ENCODE data around the gene EEPD1.

EEPD1 gene

GRCh38 chr7:36299823-36300341 is 146.8 kb downstream of the EEPD1 start:
- no peak overlapping the region for H3K9ac ChIP-seq (ENCODE audit: low read length)
- no peaks in the 10 kb centered on the region for H3K36me3 ChIP-seq (ENCODE audit: control insufficient read depth, insufficient read depth, low read length)
- H3K27ac ChIP-seq (ENCODE audit: low read depth, low read length) = no peak overlapping the region

GRCh38 chr7:36300696-36301350 is 147.8 kb downstream of the EEPD1 start:
- H3K9ac ChIP-seq (ENCODE audit: low read length) = no peak overlapping the region
- H3K4me3 ChIP-seq (ENCODE audit: low read depth, low read length) = no peak overlapping the region
- no peak overlapping the region for H3K27ac ChIP-seq (ENCODE audit: low read depth, low read length)
- H3K9me3 ChIP-seq (ENCODE audit: control insufficient read depth, insufficient read depth, low read depth, low read length) = no peaks in the 10 kb centered on the region
- peaks cover 39% of the 10 kb centered on the region for H3K4me1 ChIP-seq (ENCODE audit: control insufficient read depth, insufficient read depth, low read length)
- H3K36me3 ChIP-seq (ENCODE audit: control insufficient read depth, insufficient read depth, low read length) = no peaks in the 10 kb centered on the region
- H3K27me3 ChIP-seq (ENCODE audit: control insufficient read depth, insufficient read depth, low read length) = no peaks in the 10 kb centered on the region

More at GRCh38 chr7:36299823-36300341, 146.8 kb downstream of the EEPD1 start:
- peaks cover 39% of the 10 kb centered on the region for H3K4me1 ChIP-seq (ENCODE audit: control insufficient read depth, insufficient read depth, low read length)
- H3K27me3 ChIP-seq (ENCODE audit: control insufficient read depth, insufficient read depth, low read length) = no peaks in the 10 kb centered on the region
- no peaks in the 10 kb centered on the region for H3K9me3 ChIP-seq (ENCODE audit: control insufficient read depth, insufficient read depth, low read depth, low read length)
- no peak overlapping the region for H3K4me3 ChIP-seq (ENCODE audit: low read depth, low read length)

GRCh38 chr7:36301914-36302771 is 149.1 kb downstream of the EEPD1 start:
- Histone ChIP-seq H3K4me1 (ENCODE audit: control insufficient read depth, insufficient read depth, low read length) (peaks cover 39% of the 10 kb centered on the region), H3K27me3 (ENCODE audit: control insufficient read depth, insufficient read depth, low read length) (no peaks in the 10 kb centered on the region), H3K9me3 (ENCODE audit: control insufficient read depth, insufficient read depth, low read depth, low read length) (no peaks in the 10 kb centered on the region), H3K9ac (ENCODE audit: low read length) (no peak overlapping the region), H3K4me3 (ENCODE audit: low read depth, low read length) (no peak overlapping the region), H3K36me3 (ENCODE audit: control insufficient read depth, insufficient read depth, low read length) (no peaks in the 10 kb centered on the region), H3K27ac (ENCODE audit: low read depth, low read length) (no peak overlapping the region; the same call in 1 of the 2 replicates)

- Histone ChIP-seq H3K4me1 (ENCODE audit: control insufficient read depth, insufficient read depth, low read length) (peaks cover 39% of the 10 kb centered on the region), H3K4me3 (ENCODE audit: low read depth, low read length) (no peak overlapping the region), H3K9ac (ENCODE audit: low read length) (no peak overlapping the region), H3K36me3 (ENCODE audit: control insufficient read depth, insufficient read depth, low read length) (no peaks in the 10 kb centered on the region), H3K27ac (ENCODE audit: low read depth, low read length) (no peak overlapping the region), H3K27me3 (ENCODE audit: control insufficient read depth, insufficient read depth, low read length) (no peaks in the 10 kb centered on the region), H3K9me3 (ENCODE audit: control insufficient read depth, insufficient read depth, low read depth, low read length) (no peaks in the 10 kb centered on the region)
These were observed 150.4 kb downstream of the EEPD1 start for GRCh38 chr7:36303202-36304098.

- Histone ChIP-seq H3K4me3 (ENCODE audit: low read depth, low read length) (no peak overlapping the region), H3K9me3 (ENCODE audit: control insufficient read depth, insufficient read depth, low read depth, low read length) (no peaks in the 10 kb centered on the region), H3K27ac (ENCODE audit: low read depth, low read length) (no peak overlapping the region), H3K36me3 (ENCODE audit: control insufficient read depth, insufficient read depth, low read length) (no peaks in the 10 kb centered on the region), H3K9ac (ENCODE audit: low read length) (no peak overlapping the region), H3K4me1 (ENCODE audit: control insufficient read depth, insufficient read depth, low read length) (peaks cover 39% of the 10 kb centered on the region), H3K27me3 (ENCODE audit: control insufficient read depth, insufficient read depth, low read length) (no peaks in the 10 kb centered on the region)
These were observed 151.0 kb downstream of the EEPD1 start for GRCh38 chr7:36304099-36304425.

DNA sequence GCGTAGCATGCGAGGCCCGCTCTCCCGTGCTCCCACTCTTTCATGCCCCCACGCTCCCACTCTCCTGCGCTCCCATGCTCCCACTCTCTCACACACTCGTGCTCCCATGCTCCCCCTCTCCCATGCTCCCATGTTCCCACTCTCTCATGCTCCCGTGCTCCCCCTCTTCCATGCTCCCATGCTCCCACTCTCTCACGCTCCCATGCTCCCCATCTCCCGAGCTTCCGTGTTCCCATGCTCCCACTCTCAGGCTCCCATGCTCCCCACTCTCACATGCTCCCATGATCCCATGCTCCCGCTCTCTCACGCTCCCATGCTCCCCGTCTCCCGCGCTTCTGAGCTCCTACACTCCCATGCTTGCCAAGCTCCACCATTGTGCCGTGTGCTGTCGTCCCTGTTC is 152.2 kb downstream of the EEPD1 start:
- Histone ChIP-seq H3K9me3 (ENCODE audit: control insufficient read depth, insufficient read depth, low read depth, low read length) (no peaks in the 10 kb centered on the region), H3K4me1 (ENCODE audit: control insufficient read depth, insufficient read depth, low read length) (peaks cover 35% of the 10 kb centered on the region; the same call in 1 of the 2 replicates), H3K27me3 (ENCODE audit: control insufficient read depth, insufficient read depth, low read length) (no peaks in the 10 kb centered on the region), H3K27ac (ENCODE audit: low read depth, low read length) (no peak overlapping the region), H3K36me3 (ENCODE audit: control insufficient read depth, insufficient read depth, low read length) (no peaks in the 10 kb centered on the region), H3K4me3 (ENCODE audit: low read depth, low read length) (no peak overlapping the region), H3K9ac (ENCODE audit: low read length) (no peak overlapping the region)

- no peaks in the 10 kb centered on the region for H3K36me3 ChIP-seq (ENCODE audit: control insufficient read depth, insufficient read depth, low read length)
- no peaks in the 10 kb centered on the region for H3K27me3 ChIP-seq (ENCODE audit: control insufficient read depth, insufficient read depth, low read length)
- no peak overlapping the region for H3K27ac ChIP-seq (ENCODE audit: low read depth, low read length)
- H3K4me3 ChIP-seq (ENCODE audit: low read depth, low read length) = no peak overlapping the region
- H3K9ac ChIP-seq (ENCODE audit: low read length) = no peak overlapping the region
- no peaks in the 10 kb centered on the region for H3K9me3 ChIP-seq (ENCODE audit: control insufficient read depth, insufficient read depth, low read depth, low read length)
- peaks cover 32% of the 10 kb centered on the region; the same call in 1 of the 2 replicates for H3K4me1 ChIP-seq (ENCODE audit: control insufficient read depth, insufficient read depth, low read length)
These were observed 152.6 kb downstream of the EEPD1 start for GRCh38 chr7:36305648-36306047.

DNA sequence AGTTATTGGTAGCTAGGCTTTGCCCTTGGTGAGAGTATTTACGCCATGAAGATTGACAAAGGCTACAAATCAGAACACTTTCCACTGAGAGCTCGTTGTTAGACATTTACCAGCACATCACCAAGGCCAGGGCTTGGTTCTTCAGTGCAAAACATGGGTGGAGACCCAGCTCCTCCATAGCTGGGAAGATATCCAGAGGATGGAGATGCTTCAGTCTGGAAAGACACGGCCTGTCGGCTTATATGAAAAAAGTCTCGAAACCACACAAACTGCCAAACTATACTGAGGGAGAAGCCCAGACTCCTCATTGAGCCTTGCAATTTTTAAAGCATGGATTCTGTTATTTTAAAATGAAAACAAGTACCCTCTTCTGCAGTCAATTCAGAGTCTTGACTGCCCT is 153.2 kb downstream of the EEPD1 start:
- Histone ChIP-seq H3K36me3 (ENCODE audit: control insufficient read depth, insufficient read depth, low read length) (no peaks in the 10 kb centered on the region), H3K4me1 (ENCODE audit: control insufficient read depth, insufficient read depth, low read length) (peaks cover 28% of the 10 kb centered on the region; the same call in 1 of the 2 replicates), H3K27me3 (ENCODE audit: control insufficient read depth, insufficient read depth, low read length) (no peaks in the 10 kb centered on the region), H3K9ac (ENCODE audit: low read length) (no peak overlapping the region), H3K9me3 (ENCODE audit: control insufficient read depth, insufficient read depth, low read depth, low read length) (no peaks in the 10 kb centered on the region), H3K4me3 (ENCODE audit: low read depth, low read length) (no peak overlapping the region), H3K27ac (ENCODE audit: low read depth, low read length) (no peak overlapping the region)

DNA sequence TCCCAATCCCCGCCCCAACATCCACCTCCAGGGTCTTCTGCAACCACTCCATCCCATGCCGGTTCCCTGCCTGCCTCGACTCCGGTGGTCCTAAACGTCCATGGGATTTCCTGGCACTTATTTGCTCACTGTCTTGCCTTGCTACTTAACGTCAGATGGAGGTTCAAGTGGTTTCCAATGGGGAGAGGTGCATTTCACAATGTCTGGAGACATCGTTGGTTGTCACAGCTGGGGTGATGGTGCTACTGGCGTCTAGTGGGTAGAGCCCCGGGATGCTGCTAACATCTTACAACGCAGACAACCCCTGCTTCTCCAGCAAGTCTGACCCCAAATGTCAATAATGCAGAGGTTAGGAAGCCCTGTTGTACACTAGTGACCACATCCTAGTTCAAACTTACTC is 153.7 kb downstream of the EEPD1 start:
- no peaks in the 10 kb centered on the region for H3K9me3 ChIP-seq (ENCODE audit: control insufficient read depth, insufficient read depth, low read depth, low read length)
- H3K36me3 ChIP-seq (ENCODE audit: control insufficient read depth, insufficient read depth, low read length) = no peaks in the 10 kb centered on the region
- H3K27ac ChIP-seq (ENCODE audit: low read depth, low read length) = no peak overlapping the region
- no peaks in the 10 kb centered on the region for H3K27me3 ChIP-seq (ENCODE audit: control insufficient read depth, insufficient read depth, low read length)
- no peak overlapping the region for H3K9ac ChIP-seq (ENCODE audit: low read length)
- H3K4me1 ChIP-seq (ENCODE audit: control insufficient read depth, insufficient read depth, low read length) = peaks cover 27% of the 10 kb centered on the region; the same call in 1 of the 2 replicates
- no peak overlapping the region for H3K4me3 ChIP-seq (ENCODE audit: low read depth, low read length)

DNA sequence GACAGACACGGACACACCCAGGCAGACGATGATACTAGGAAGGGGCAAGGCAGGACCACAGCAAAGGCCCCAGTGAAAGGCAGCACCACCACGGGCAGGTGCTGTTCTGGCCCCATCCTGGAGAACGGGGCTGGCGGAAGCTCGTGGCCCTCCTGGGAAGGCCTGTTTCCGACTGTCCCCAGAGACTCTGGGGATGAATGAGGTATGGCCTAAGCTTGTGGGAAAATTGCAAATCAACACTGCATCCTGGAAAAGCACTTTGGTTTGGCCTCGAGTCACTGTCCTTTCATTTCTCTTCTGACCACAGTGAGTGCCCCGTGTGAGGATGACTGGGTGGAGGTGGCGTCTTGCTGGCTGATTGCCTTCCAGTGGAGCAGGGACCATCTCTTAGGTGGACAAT is 155.0 kb downstream of the EEPD1 start:
- Histone ChIP-seq H3K9me3 (ENCODE audit: control insufficient read depth, insufficient read depth, low read depth, low read length) (no peaks in the 10 kb centered on the region), H3K27ac (ENCODE audit: low read depth, low read length) (no peak overlapping the region), H3K4me3 (ENCODE audit: low read depth, low read length) (no peak overlapping the region), H3K27me3 (ENCODE audit: control insufficient read depth, insufficient read depth, low read length) (no peaks in the 10 kb centered on the region), H3K9ac (ENCODE audit: low read length) (no peak overlapping the region), H3K4me1 (ENCODE audit: control insufficient read depth, insufficient read depth, low read length) (peaks cover 17% of the 10 kb centered on the region; the same call in 1 of the 2 replicates), H3K36me3 (ENCODE audit: control insufficient read depth, insufficient read depth, low read length) (no peaks in the 10 kb centered on the region)
